NCI-H2029 treated with DMSO at 0.1 percent for 48 hours (cell line): Measurements from ENCODE around the gene ADAM10.
A peak's percentile ranks its signal among the peaks of the same experiment; 100 is the strongest.

Experiments used
- DNase-seq: peaks from one replicate; lab custom pipeline; 2025; lab: John Stamatoyannopoulos, UW

ADAM10 gene

DNA sequence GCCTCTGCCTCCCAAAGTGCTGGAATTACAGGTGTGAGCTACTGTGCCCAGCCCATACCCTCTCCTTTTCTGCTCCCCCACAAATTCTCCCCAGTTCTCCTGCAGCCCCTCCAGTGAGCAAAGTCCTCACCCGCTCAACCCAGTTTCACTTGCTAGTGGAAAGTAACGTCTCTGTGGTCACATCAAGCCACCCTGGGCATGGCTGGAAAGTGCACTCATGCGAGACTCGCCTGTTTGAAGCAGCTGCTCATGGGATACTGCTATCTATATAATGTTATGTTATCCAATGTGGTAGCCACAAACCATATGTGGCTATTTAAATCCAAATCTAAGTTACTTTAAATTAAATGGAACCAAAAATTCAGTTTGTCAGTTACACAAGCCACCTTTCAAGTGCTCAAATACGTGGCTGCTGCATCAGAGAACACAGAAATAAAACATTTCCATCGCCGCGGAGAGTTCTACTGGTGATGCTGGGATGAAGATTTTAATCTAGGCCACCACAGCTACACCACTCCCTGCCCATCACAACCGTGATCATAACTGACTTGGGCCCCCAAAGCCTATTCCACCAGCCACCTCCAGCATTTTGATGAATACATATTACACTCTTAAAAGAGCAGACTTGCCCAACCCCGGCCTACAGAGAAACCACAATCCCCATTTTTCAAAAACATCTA lies 198.3 kb downstream of the ADAM10 start:
- DNase-seq = no peak

DNA sequence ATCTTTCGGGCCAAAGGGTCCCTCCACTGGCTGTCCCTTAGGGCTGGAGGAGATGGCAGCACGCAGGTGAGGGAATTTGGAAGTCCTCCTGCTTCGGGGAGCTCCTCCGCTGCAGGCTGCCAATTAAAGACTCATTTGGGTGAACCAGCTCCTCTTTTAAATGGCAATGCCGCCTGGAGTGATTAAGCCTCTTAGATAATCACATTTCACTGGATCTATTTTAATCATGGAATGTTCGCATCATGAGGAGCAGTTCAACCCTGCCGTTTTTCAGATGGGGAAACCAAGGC lies 199.8 kb downstream of the ADAM10 start:
- no peak for DNase-seq

DNA sequence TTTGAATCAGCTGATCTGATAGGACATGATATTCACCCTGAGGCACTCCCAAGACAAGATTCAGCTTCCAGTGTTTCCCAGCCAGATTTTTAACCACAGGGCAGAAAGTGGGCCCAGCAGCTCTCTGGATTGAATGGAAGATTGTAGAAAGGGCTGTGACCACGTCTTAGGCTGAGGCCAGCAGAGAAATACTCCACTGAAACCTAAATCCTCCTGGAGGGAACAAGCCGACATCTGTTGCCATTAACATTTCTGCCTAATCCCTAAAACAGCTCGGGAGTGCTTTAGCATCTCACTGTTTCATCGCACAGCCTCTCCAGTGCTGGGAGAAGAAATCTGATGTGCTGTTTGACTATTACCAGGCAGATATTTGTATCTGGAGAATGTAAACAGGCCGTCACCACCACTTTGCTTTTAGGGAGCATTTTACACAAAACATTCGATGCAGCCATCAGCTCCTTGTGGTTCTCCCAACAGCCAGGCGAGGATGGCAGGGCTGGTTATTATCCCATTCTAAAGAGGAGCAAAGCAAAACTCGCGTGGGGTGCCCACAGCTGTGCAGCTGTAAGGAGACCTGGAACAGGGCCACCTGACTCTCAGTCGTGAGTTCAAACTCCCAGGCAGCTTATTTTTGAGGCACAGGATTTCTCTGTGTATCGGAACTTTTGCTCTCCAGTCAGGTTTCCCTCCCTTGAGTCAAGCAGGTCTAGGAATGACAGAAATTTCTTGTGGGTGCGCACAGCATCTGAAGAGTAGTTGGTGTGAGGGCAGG lies 200.3 kb downstream of the ADAM10 start:
- no peak for DNase-seq

DNA sequence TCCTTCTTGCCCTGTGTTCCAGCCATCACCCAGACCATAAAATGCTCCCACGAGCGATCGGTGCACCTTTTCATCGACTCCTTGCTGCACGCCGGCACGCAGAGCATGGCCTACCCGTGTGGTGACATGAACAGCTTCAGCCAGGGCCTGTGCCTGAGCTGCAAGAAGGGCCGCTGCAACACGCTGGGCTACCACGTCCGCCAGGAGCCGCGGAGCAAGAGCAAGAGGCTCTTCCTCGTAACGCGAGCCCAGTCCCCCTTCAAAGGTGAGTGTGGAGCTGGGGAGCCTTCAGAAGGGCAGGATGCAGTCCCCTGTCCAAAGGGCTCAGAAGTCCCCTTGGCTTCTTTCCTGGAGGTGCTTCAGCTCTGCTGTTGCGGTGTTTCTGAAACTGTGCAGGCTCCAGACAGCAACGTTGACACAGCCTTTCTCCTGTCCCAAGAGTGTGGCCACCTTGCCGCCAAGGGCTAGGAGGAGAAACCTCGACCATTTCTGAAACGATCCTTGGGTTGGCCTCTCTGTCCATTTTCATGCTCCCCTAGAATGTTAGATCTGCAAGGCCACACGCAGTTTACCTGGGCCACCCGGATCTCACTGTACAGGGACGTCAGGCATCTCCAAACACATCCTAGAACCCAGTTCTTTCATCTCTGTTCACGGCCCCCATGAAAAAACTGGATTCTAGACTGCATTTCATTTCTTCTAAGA lies 201.0 kb downstream of the ADAM10 start:
- no peak for DNase-seq

DNA sequence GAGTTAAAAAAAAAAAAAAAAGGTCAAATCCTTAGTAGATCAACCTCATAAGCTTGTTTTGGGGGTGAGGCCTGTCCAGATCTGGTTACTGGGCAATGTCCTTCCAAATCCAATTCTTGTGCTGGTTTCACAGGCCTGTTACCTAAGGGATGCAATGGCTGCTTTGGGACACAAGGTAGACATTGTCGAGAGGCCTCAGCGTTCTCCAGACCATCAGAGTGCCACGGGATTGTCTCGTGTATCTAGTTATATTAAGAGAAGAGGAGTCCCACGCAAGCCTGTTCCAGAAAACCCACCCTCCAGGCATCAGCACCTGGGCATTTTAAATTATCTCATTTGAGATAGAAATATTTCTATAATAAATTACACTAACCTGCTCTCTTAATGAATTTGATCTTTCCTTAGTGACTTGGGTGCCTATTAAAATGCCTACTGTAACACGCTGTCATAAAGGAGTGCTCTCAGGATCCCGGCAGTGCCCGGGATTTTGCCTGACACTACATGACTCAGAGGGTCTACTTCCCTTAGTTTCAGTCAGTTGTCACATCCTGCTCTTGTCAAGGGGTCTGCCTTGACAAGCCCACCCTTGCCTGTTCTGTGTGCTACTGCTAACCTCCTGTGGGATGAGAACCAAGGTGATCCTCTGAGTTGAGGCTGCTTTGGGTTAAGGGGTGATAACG lies 201.7 kb downstream of the ADAM10 start:
- DNase-seq = no peak

DNA sequence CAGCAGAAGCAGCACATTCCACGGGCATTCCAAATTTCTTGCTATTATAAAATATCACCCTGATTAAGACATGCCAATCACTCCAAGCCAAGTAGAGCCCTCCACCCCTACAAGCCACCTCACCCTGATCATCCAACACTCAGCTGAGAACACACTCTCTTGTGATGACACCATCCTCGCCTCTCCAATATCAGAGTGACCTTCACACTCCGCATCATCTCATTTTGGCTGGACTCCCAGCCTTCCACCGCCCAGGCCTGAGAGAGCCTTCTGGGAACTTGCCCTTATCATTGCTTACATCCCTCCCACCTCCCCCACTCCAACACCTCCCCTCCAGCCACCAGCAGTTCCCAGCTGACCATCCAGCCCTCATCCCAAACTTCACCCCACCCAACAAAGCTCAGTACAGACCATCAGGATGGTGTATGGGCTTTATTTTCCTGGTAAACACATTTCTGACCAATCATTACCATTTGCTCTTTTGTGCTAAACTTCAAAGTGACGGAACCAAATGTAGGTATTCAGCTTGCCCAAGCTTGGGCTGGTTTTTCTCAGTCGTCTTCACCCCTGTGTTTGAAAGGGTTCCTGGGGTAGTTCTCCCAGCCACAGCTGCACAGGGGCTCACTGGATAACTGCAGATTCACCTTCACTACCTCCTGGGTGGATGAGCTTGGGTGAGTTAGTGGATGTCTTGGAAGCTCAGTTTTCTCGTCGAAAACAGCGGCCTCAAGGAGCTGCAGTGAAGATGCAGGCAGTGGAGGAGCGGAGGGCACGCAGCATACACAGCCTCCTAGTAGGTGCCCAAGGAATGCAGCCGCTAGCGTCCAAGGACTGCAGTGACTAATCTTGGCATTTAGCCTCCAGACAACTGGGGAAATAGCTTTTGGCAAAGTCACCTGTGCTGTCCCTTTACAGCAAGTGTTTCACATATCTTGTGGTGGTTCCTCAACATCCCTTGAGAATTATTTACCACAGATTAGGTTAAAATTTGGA lies 202.6 kb downstream of the ADAM10 start:
- peak; percentile 4 for DNase-seq

DNA sequence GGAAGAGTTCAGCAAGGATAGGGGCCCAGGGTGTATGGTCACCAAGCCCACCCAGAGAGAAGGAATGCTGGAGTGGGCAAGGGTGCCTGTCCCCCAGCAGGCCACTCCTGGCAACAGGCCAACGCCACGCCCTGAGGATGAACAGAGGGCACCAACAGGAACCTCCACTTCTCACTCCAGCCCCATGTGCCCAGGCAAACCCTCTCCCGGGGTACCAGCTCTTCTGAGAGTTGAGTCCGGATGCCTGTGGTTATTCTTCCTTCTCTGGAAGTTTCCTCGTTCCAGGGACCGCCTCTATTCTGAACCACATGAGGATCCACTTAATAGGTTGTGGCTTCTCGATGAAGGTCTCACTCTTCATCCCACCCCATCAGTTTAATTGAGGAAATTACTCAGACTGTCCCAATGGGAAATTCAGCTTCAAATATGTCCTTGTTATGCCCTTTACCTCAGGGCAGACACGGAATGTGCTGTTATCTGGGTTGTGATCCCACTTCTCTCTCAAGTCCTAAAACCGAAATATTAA lies 203.4 kb downstream of the ADAM10 start:
- no peak for DNase-seq

DNA sequence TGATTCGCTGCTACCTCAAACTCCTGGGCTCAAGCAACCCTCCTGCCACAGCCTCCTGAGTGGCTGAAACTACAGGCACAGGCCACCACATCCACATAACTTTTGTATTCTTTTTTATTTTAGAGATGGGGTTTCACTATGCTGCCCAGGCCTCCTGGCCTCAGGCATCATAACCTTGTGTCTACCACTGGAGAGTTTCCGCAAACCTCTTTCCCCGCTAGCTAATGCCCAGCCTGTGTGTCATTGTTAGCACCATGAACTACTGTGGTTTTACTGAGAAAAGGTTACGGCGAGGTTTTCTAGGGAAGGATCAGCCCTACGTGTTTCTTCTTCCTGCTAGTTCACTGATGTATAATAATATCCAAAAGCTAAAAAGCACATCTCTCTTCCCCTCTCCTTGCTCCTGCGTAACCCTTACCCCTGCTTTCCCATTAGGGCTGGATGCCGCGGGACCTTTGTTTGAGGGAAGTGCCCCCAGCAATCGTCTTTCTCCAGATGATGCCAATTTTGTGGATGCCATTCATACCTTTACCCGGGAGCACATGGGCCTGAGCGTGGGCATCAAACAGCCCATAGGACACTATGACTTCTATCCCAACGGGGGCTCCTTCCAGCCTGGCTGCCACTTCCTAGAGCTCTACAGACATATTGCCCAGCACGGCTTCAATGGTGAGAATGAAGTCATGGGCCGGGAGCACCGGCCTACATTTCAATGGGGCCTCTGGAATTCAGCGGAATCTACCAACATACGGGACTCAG lies 204.0 kb downstream of the ADAM10 start:
- DNase-seq = no peak

DNA sequence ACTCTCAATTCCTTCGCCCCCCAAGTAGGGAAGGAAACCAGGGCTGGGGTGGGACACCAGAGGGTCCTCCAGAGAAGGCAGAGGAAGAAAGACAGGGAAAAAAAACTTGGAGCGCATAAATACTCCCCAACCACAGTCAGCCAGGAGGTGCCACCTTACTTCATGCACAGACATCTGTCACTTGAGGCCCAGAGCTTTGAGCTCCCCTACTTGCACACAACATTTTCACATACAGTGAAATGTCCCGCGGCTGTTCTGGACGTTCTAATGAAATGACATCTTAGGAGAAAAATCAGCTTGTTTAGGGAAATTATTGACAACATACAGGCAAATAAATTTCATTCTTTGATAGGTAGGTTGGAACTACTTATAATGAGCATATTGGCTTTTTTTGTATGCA lies 204.8 kb downstream of the ADAM10 start:
- no peak for DNase-seq

DNA sequence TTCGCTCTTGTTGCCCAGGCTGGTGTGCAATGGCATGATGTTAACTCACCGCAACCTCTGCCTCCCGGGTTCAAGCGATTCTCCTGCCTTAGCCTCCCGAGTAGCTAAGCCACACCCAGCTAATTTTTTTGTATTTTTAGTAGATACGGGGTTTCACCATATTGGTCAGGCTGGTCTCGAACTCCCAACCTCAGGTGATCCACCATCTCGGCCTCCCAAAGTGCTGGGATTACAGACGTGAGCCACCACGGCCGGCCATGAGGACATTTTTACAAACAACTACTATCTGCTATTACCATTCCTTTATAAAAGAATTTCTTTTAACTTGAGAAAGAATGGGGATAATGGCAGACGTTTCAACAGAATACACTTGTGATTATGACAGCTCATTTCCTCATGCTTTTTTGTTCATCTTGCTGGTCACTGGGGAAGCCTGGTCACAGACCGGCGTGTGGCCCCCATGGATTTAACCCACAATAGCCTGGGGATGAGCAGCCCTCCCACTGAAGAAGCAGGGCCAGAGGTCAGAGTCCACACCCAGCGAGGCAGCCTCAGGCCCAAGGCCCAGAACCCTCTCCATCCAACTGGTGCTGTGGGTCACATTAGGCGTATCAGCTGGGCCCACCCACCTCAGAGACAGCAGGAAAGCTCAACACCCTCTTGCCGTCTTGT lies 205.7 kb downstream of the ADAM10 start:
- DNase-seq = no peak

DNA sequence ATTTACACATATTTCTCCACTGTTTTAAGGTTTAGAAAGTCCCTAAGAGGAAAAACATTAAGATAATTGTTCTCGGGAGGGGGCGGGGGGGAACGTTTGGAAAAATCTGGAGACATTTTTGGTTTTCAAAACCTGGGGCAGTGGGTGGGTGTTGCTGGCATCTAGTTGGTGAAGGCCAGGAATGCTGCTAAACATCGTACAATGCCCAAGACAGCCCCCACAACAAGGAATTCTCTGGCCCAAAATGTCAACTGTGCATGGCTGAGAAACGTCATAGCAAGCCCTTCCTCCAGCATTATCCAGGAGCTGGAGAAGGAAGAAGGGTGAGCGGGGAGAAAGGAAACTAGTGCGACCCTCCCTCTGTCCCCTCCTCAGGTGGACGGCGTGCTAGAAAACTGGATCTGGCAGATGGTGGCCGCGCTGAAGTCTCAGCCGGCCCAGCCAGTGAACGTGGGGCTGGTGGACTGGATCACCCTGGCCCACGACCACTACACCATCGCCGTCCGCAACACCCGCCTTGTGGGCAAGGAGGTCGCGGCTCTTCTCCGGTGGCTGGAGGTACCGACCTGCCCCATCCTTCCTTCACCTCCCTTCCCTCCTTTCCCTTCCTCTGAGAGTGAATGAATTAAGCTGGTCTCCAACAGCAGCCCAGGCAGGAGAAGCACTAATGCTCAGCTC lies 208.0 kb downstream of the ADAM10 start:
- no peak for DNase-seq

DNA sequence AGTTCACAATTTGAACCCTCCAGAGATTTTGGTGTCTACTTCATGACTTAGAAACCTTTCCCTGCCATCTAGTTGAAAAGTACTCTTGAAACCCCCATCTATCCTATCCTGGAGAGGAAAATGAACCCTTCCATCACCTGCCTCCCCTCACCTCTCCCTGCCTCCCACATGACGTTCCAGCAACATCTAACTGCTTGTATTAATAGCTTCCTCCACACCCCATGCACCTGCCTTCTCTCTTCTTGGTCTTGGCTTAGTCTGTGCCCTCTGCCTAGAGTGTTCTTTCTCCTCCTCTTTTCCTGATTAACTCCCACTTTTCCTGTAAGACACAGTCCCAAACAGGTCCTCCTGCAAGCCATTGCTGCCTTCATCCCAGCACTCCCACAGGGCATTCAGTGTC lies 210.0 kb downstream of the ADAM10 start:
- no peak for DNase-seq

DNA sequence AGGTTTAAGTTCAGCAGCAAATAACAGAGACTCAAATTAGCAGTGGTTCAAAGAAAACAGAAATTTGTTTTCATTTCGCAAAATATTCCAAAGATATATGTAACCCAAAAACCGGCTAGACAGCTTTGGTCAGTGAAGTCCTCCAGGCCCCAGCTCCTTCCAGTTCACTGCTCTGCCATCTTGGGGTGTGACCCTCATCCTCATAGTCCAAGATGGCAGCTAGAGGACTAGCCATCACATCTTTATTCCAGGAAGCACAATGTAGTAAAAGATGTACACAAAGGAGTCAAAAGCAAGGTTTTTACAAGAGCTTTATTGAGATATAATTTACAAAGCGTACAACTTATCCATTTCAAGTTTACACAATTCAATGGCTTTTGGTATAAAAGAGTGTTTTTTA lies 210.6 kb downstream of the ADAM10 start:
- DNase-seq = no peak
